GM18868 (cell line): ENCODE results near the gene SHANK3.

ENCODE experiments used
- ATAC-seq: cut with Tn5 transposase; IDR thresholded peaks from one replicate; pipeline ENCODE4 v1.9.1; 2021; ENCODE audit warnings: mild to moderate bottlenecking, moderate library complexity; ENCODE audit not compliant: unreplicated experiment

The SHANK3 gene

GRCh38 chr22:50711446-50712340 is 39.1 kb downstream of the SHANK3 start:
- no peak for ATAC-seq

GRCh38 chr22:50712341-50713007 is 39.9 kb downstream of the SHANK3 start:
- no peak for ATAC-seq

GRCh38 chr22:50713008-50713385 is 40.4 kb downstream of the SHANK3 start:
- no peak for ATAC-seq

- ATAC-seq, result no peak
These were observed 41.0 kb downstream of the SHANK3 start for GRCh38 chr22:50713571-50714056.

- no peak for ATAC-seq
These were observed 41.5 kb downstream of the SHANK3 start for GRCh38 chr22:50714150-50714549.

- ATAC-seq, result no peak
These were observed 42.1 kb downstream of the SHANK3 start for GRCh38 chr22:50714631-50715179.

GRCh38 chr22:50715250-50715649 is 42.6 kb downstream of the SHANK3 start:
- ATAC-seq, result no peak

- no peak for ATAC-seq
These were observed 43.2 kb downstream of the SHANK3 start for GRCh38 chr22:50715776-50716175.

- no peak for ATAC-seq
These were observed 43.8 kb downstream of the SHANK3 start for GRCh38 chr22:50716290-50717024.

- no peak for ATAC-seq
These were observed 45.2 kb downstream of the SHANK3 start for GRCh38 chr22:50717709-50718351.

- ATAC-seq, result no peak
These were observed 45.7 kb downstream of the SHANK3 start for GRCh38 chr22:50718352-50718709.

- ATAC-seq, result no peak
These were observed 47.2 kb downstream of the SHANK3 start for GRCh38 chr22:50719814-50720300.

GRCh38 chr22:50720301-50721256 is 48.0 kb downstream of the SHANK3 start:
- no peak for ATAC-seq

GRCh38 chr22:50721257-50721844 is 48.7 kb downstream of the SHANK3 start:
- no peak for ATAC-seq

GRCh38 chr22:50722048-50722701 is 49.6 kb downstream of the SHANK3 start:
- ATAC-seq, result no peak
